ENCODE measurements around the gene OARD1.

OARD1 gene

GRCh38 chr6:41038205-41038604 lies 34.0 kb downstream of the OARD1 start:
- no peak overlapping the region for H2BK120ac ChIP-seq (ENCODE audit: low read depth, low read length)
- H3K4me1 ChIP-seq (ENCODE audit: control insufficient read depth in 2 of 2, insufficient read depth in 1 of 2, low read depth in 1 of 2, low read length in 2 of 2) = peaks cover 0 to 2% of the 10 kb centered on the region in 2 donors
- no peaks in the 10 kb centered on the region for H3K9me3 ChIP-seq (replicated peaks in 1 of 2; ENCODE audit: control insufficient read depth in 2 of 2, insufficient read depth in 1 of 2, low read depth in 1 of 2, low read length in 2 of 2)
- no peak overlapping the region for H3K14ac ChIP-seq (ENCODE audit: low read length)
- H3K18ac ChIP-seq (ENCODE audit: low read length) = no peak overlapping the region
- no peak overlapping the region for H3K4me2 ChIP-seq (ENCODE audit: insufficient read depth, low read length, poor library complexity, severe bottlenecking)
- no peak overlapping the region for H3K4ac ChIP-seq (ENCODE audit: low read length)
- no peak overlapping the region for H2AFZ ChIP-seq (ENCODE audit: low read length)
- WGBS, 2 donors (ENCODE audit: extremely low coverage in 2 of 2, insufficient read length in 2 of 2, insufficient replicate concordance in 1 of 2) = no CpG with 5 or more reads among the region's 3 CpGs
- no peaks in the 10 kb centered on the region for H3K36me3 ChIP-seq (replicated peaks in 1 of 2; ENCODE audit: control insufficient read depth in 2 of 2, insufficient read depth in 2 of 2, low read length in 2 of 2)
- no peak overlapping the region for H3K4me3 ChIP-seq (ENCODE audit: low read length in 2 of 2)
- H2BK5ac ChIP-seq (ENCODE audit: low read length) = no peak overlapping the region
- H3K23ac ChIP-seq (ENCODE audit: low read depth, low read length, poor library complexity) = no peak overlapping the region
- no peak overlapping the region for H4K91ac ChIP-seq (ENCODE audit: low read depth, low read length, poor library complexity)
- H2AK5ac ChIP-seq (ENCODE audit: low read depth, low read length) = no peak overlapping the region
- no peaks in the 10 kb centered on the region for H3K79me1 ChIP-seq (ENCODE audit: low read depth, low read length)
- no peak for DNase-seq (ENCODE audit: low spot score)
- no peak overlapping the region for H4K8ac ChIP-seq (ENCODE audit: low read depth, low read length)
- no peak overlapping the region for H3K9ac ChIP-seq (ENCODE audit: low read depth, low read length, poor library complexity)
- H3K27ac ChIP-seq (replicated peaks; ENCODE audit: low read length) = no peak overlapping the region
- H3K27me3 ChIP-seq (ENCODE audit: control insufficient read depth in 3 of 3, insufficient read depth in 3 of 3, low read depth in 1 of 3, low read length in 3 of 3) = peaks cover 0 to 1% (median 0%) of the 10 kb centered on the region in 3 experiments
- no peak overlapping the region for H2BK12ac ChIP-seq (ENCODE audit: low read length)
- H2BK15ac ChIP-seq (ENCODE audit: low read length) = no peak overlapping the region

- H3K9me3 ChIP-seq (replicated peaks in 1 of 2; ENCODE audit: control insufficient read depth in 2 of 2, insufficient read depth in 1 of 2, low read depth in 1 of 2, low read length in 2 of 2) = no peaks in the 10 kb centered on the region
- peaks cover 0 to 2% of the 10 kb centered on the region in 2 donors for H3K4me1 ChIP-seq (ENCODE audit: control insufficient read depth in 2 of 2, insufficient read depth in 1 of 2, low read depth in 1 of 2, low read length in 2 of 2)
- H4K8ac ChIP-seq (ENCODE audit: low read depth, low read length) = no peak overlapping the region
- no peak overlapping the region for H2BK120ac ChIP-seq (ENCODE audit: low read depth, low read length)
- H3K27me3 ChIP-seq (ENCODE audit: control insufficient read depth in 3 of 3, insufficient read depth in 3 of 3, low read depth in 1 of 3, low read length in 3 of 3) = peaks cover 0 to 2% (median 0%) of the 10 kb centered on the region in 3 experiments
- no peak for DNase-seq (ENCODE audit: low spot score)
- no peak overlapping the region for H3K27ac ChIP-seq (replicated peaks; ENCODE audit: low read length)
- H3K14ac ChIP-seq (ENCODE audit: low read length) = no peak overlapping the region
- H3K23ac ChIP-seq (ENCODE audit: low read depth, low read length, poor library complexity) = no peak overlapping the region
- no peak overlapping the region for H2AFZ ChIP-seq (ENCODE audit: low read length)
- H3K4me2 ChIP-seq (ENCODE audit: insufficient read depth, low read length, poor library complexity, severe bottlenecking) = no peak overlapping the region
- H2BK15ac ChIP-seq (ENCODE audit: low read length) = no peak overlapping the region
- no peak overlapping the region for H4K91ac ChIP-seq (ENCODE audit: low read depth, low read length, poor library complexity)
- no peaks in the 10 kb centered on the region for H3K36me3 ChIP-seq (replicated peaks in 1 of 2; ENCODE audit: control insufficient read depth in 2 of 2, insufficient read depth in 2 of 2, low read length in 2 of 2)
- H2BK12ac ChIP-seq (ENCODE audit: low read length) = no peak overlapping the region
- no peak overlapping the region for H3K4ac ChIP-seq (ENCODE audit: low read length)
- WGBS, 2 donors (ENCODE audit: extremely low coverage in 2 of 2, insufficient read length in 2 of 2, insufficient replicate concordance in 1 of 2) = no CpG with 5 or more reads among the region's 13 CpGs
- H3K9ac ChIP-seq (ENCODE audit: low read depth, low read length, poor library complexity) = no peak overlapping the region
- no peak overlapping the region for H3K4me3 ChIP-seq (ENCODE audit: low read length in 2 of 2)
- no peak overlapping the region for H2AK5ac ChIP-seq (ENCODE audit: low read depth, low read length)
- no peak overlapping the region for H3K18ac ChIP-seq (ENCODE audit: low read length)
- no peaks in the 10 kb centered on the region for H3K79me1 ChIP-seq (ENCODE audit: low read depth, low read length)
- no peak overlapping the region for H2BK5ac ChIP-seq (ENCODE audit: low read length)
These were observed 34.9 kb downstream of the OARD1 start for GRCh38 chr6:41037107-41037900.

GRCh38 chr6:41036601-41037000 lies 35.6 kb downstream of the OARD1 start:
- no peak overlapping the region for H2BK12ac ChIP-seq (ENCODE audit: low read length)
- no peak overlapping the region for H3K27ac ChIP-seq (replicated peaks; ENCODE audit: low read length)
- DNase-seq (ENCODE audit: low spot score) = no peak
- no peak overlapping the region for H2BK5ac ChIP-seq (ENCODE audit: low read length)
- no peaks in the 10 kb centered on the region for H3K36me3 ChIP-seq (replicated peaks in 1 of 2; ENCODE audit: control insufficient read depth in 2 of 2, insufficient read depth in 2 of 2, low read length in 2 of 2)
- no peak overlapping the region for H3K4me3 ChIP-seq (ENCODE audit: low read length in 2 of 2)
- H2AK5ac ChIP-seq (ENCODE audit: low read depth, low read length) = no peak overlapping the region
- no peak overlapping the region for H3K4ac ChIP-seq (ENCODE audit: low read length)
- H3K23ac ChIP-seq (ENCODE audit: low read depth, low read length, poor library complexity) = no peak overlapping the region
- H3K4me2 ChIP-seq (ENCODE audit: insufficient read depth, low read length, poor library complexity, severe bottlenecking) = no peak overlapping the region
- peaks cover 0 to 2% (median 0%) of the 10 kb centered on the region in 3 experiments for H3K27me3 ChIP-seq (ENCODE audit: control insufficient read depth in 3 of 3, insufficient read depth in 3 of 3, low read depth in 1 of 3, low read length in 3 of 3)
- H3K9me3 ChIP-seq (replicated peaks in 1 of 2; ENCODE audit: control insufficient read depth in 2 of 2, insufficient read depth in 1 of 2, low read depth in 1 of 2, low read length in 2 of 2) = no peaks in the 10 kb centered on the region
- no peak overlapping the region for H4K91ac ChIP-seq (ENCODE audit: low read depth, low read length, poor library complexity)
- H3K9ac ChIP-seq (ENCODE audit: low read depth, low read length, poor library complexity) = no peak overlapping the region
- H3K18ac ChIP-seq (ENCODE audit: low read length) = no peak overlapping the region
- no peak overlapping the region for H2BK15ac ChIP-seq (ENCODE audit: low read length)
- H2AFZ ChIP-seq (ENCODE audit: low read length) = no peak overlapping the region
- H3K79me1 ChIP-seq (ENCODE audit: low read depth, low read length) = no peaks in the 10 kb centered on the region
- peaks cover 0 to 2% of the 10 kb centered on the region in 2 donors for H3K4me1 ChIP-seq (ENCODE audit: control insufficient read depth in 2 of 2, insufficient read depth in 1 of 2, low read depth in 1 of 2, low read length in 2 of 2)
- no peak overlapping the region for H2BK120ac ChIP-seq (ENCODE audit: low read depth, low read length)
- no peak overlapping the region for H4K8ac ChIP-seq (ENCODE audit: low read depth, low read length)
- H3K14ac ChIP-seq (ENCODE audit: low read length) = no peak overlapping the region
- no CpG with 5 or more reads among the region's 2 CpGs for WGBS, 2 donors (ENCODE audit: extremely low coverage in 2 of 2, insufficient read length in 2 of 2, insufficient replicate concordance in 1 of 2)

GRCh38 chr6:41036186-41036585 lies 36.0 kb downstream of the OARD1 start:
- Histone ChIP-seq H2BK15ac (ENCODE audit: low read length) (no peak overlapping the region), H2BK120ac (ENCODE audit: low read depth, low read length) (no peak overlapping the region), H3K4me1 (ENCODE audit: control insufficient read depth in 2 of 2, insufficient read depth in 1 of 2, low read depth in 1 of 2, low read length in 2 of 2) (peaks cover 0 to 2% of the 10 kb centered on the region in 2 donors), H3K4me3 (ENCODE audit: low read length in 2 of 2) (no peak overlapping the region), H3K18ac (ENCODE audit: low read length) (no peak overlapping the region), H2BK5ac (ENCODE audit: low read length) (no peak overlapping the region), H3K36me3 (replicated peaks in 1 of 2; ENCODE audit: control insufficient read depth in 2 of 2, insufficient read depth in 2 of 2, low read length in 2 of 2) (no peaks in the 10 kb centered on the region), H3K27me3 (ENCODE audit: control insufficient read depth in 3 of 3, insufficient read depth in 3 of 3, low read depth in 1 of 3, low read length in 3 of 3) (peaks cover 0 to 2% (median 0%) of the 10 kb centered on the region in 3 experiments), H3K9me3 (replicated peaks in 1 of 2; ENCODE audit: control insufficient read depth in 2 of 2, insufficient read depth in 1 of 2, low read depth in 1 of 2, low read length in 2 of 2) (no peaks in the 10 kb centered on the region), H4K8ac (ENCODE audit: low read depth, low read length) (no peak overlapping the region), H3K14ac (ENCODE audit: low read length) (no peak overlapping the region), H3K79me1 (ENCODE audit: low read depth, low read length) (no peaks in the 10 kb centered on the region), H3K27ac (replicated peaks; ENCODE audit: low read length) (no peak overlapping the region), H4K91ac (ENCODE audit: low read depth, low read length, poor library complexity) (no peak overlapping the region), H3K4ac (ENCODE audit: low read length) (no peak overlapping the region), H3K9ac (ENCODE audit: low read depth, low read length, poor library complexity) (no peak overlapping the region), H2AFZ (ENCODE audit: low read length) (no peak overlapping the region), H2BK12ac (ENCODE audit: low read length) (no peak overlapping the region), H2AK5ac (ENCODE audit: low read depth, low read length) (no peak overlapping the region), H3K4me2 (ENCODE audit: insufficient read depth, low read length, poor library complexity, severe bottlenecking) (no peak overlapping the region), H3K23ac (ENCODE audit: low read depth, low read length, poor library complexity) (no peak overlapping the region)
- WGBS, 2 donors (ENCODE audit: extremely low coverage in 2 of 2, insufficient read length in 2 of 2, insufficient replicate concordance in 1 of 2) = no CpG with 5 or more reads among the region's 3 CpGs
- DNase-seq (ENCODE audit: low spot score) = no peak
